ENCODE results near the gene CDCA5. TPM values are rescaled to one million over a fixed set of nuclear protein-coding genes. Genes with fewer than 3 reads are reported as not detected.

The CDCA5 gene
- polyA plus RNA-seq, 1 donor, result 23.1 TPM

GRCh38 chr11:65072631-65072966 lies 11.2 kb downstream of the CDCA5 start:
- DNase-seq, result no peak

- DNase-seq, result no peak
These were observed 11.8 kb downstream of the CDCA5 start for GRCh38 chr11:65071907-65072630.

GRCh38 chr11:65069217-65069616 lies 14.6 kb downstream of the CDCA5 start:
- DNase-seq, result no peak

- DNase-seq, result no peak
These were observed 16.4 kb downstream of the CDCA5 start for GRCh38 chr11:65067446-65067845.

GRCh38 chr11:65066805-65067291 lies 17.0 kb downstream of the CDCA5 start:
- DNase-seq, result no peak

GRCh38 chr11:65066315-65066714 lies 17.5 kb downstream of the CDCA5 start:
- DNase-seq, result no peak

GRCh38 chr11:65065851-65066250 lies 18.0 kb downstream of the CDCA5 start:
- DNase-seq, result no peak

- no peak for DNase-seq
These were observed 19.0 kb downstream of the CDCA5 start for GRCh38 chr11:65064847-65065240.

- no peak for DNase-seq
These were observed 20.3 kb downstream of the CDCA5 start for GRCh38 chr11:65063532-65063931.

GRCh38 chr11:65060913-65061408 lies 22.9 kb downstream of the CDCA5 start:
- no peak for DNase-seq

GRCh38 chr11:65059959-65060824 lies 23.6 kb downstream of the CDCA5 start:
- DNase-seq, result no peak

GRCh38 chr11:65059523-65059922 lies 24.3 kb downstream of the CDCA5 start:
- DNase-seq, result no peak

GRCh38 chr11:65058419-65059054 lies 25.3 kb downstream of the CDCA5 start, which contains the start of gene NAALADL1:
NAALADL1 (minus strand) TSS chr11:65058553; CDS start chr11:65058521, 32 bp downstream.
- DNase-seq, result no peak

- DNase-seq, result no peak
These were observed 25.8 kb downstream of the CDCA5 start for GRCh38 chr11:65058012-65058411.

- no peak for DNase-seq
These were observed 26.3 kb downstream of the CDCA5 start for GRCh38 chr11:65057526-65057925.

- DNase-seq, result no peak
These were observed 26.8 kb downstream of the CDCA5 start for GRCh38 chr11:65056999-65057398.

GRCh38 chr11:65055538-65055937 lies 28.3 kb downstream of the CDCA5 start:
- DNase-seq, result no peak

GRCh38 chr11:65053827-65054508 lies 29.9 kb downstream of the CDCA5 start:
- no peak for DNase-seq

- no peak for DNase-seq
These were observed 32.4 kb downstream of the CDCA5 start for GRCh38 chr11:65051398-65051858.

- DNase-seq, result no peak
These were observed 36.0 kb downstream of the CDCA5 start for GRCh38 chr11:65047581-65048422.

GRCh38 chr11:65045728-65046127 lies 38.1 kb downstream of the CDCA5 start:
- DNase-seq, result no peak
